Measurements from ENCODE around the gene CSMD2. TPM values are rescaled to one million over a fixed set of nuclear protein-coding genes. Genes with fewer than 3 reads are reported as not detected.

CSMD2 gene
- total RNA-seq, 4 donors from 2014 or later: 8.6 TPM; not detected in 3

DNA sequence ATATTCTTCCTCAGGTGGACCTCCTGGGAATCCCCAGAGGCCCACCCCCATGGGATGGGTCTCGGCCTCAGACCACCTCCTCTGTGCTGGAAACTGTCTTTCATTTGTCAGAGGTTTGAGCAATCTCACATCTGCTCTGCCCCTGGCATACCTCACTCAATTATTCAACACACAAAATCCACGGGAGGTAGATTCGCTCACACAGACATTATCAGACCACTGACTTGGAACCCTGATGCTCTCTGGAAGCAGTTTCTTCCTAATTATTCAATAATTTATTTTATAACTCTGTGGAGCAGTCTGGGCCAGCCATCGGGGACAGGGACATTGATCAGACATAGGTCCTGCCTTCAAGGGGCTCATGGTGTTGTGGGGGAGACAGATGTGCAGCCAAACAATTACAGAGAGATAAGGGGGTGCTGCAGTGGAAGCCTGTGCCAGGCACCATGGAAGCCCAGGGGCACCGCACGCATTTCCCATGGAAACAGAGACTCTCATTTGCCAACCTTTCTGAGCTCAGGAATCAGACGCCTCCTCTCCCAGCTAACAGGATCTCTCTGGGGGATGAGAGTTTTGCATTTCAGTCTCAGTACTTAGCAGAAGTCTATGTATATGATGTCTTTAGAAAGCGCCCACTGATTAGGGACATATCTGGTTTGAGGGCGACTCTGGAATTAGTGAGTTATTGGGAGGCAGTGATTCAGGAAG, 204.7 kb downstream of the CSMD2 start:
- TF ChIP-seq, protein P1, sequence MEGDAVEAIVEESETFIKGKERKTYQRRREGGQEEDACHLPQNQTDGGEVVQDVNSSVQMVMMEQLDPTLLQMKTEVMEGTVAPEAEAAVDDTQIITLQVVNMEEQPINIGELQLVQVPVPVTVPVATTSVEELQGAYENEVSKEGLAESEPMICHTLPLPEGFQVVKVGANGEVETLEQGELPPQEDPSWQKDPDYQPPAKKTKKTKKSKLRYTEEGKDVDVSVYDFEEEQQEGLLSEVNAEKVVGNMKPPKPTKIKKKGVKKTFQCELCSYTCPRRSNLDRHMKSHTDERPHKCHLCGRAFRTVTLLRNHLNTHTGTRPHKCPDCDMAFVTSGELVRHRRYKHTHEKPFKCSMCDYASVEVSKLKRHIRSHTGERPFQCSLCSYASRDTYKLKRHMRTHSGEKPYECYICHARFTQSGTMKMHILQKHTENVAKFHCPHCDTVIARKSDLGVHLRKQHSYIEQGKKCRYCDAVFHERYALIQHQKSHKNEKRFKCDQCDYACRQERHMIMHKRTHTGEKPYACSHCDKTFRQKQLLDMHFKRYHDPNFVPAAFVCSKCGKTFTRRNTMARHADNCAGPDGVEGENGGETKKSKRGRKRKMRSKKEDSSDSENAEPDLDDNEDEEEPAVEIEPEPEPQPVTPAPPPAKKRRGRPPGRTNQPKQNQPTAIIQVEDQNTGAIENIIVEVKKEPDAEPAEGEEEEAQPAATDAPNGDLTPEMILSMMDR (IDR thresholded peaks at IDR 0.05): no peak
- no peak for TF ChIP-seq POLR2A (IDR thresholded peaks at IDR 0.05)
- intact Hi-C loops (cut with DNase I; ENCODE audit: low total_unique reads): no loop called here
- H3K27me3 ChIP-seq: no peaks in the 10 kb centered on the region

DNA sequence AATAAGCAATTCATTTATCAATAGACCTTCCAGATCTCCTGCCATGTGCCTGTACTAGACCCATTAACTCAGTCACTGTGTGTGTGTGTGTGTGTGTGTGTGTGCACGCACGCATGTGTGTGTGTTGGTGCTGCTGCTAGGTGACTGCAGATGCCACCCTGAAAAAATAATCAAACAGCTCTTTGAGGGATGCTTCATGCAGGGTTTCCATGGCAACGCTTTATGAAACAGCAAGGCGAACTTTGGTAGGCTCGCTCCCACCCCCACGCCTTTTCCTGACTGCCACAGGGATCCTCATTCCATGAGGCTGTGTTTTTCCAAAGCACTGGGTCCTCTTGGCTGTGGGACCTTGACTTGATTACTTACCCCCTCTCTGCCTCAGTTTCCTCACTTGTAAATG, 207.2 kb downstream of the CSMD2 start:
- intact Hi-C loops (cut with DNase I; ENCODE audit: low total_unique reads): no loop called here
- no peaks in the 10 kb centered on the region for H3K27me3 ChIP-seq
- no peaks in the 10 kb centered on the region for H3K36me3 ChIP-seq
- no peak overlapping the region for H3K4me3 ChIP-seq
- TF ChIP-seq, protein P1 (IDR thresholded peaks at IDR 0.05): no peak
- TF ChIP-seq POLR2A (IDR thresholded peaks at IDR 0.05): no peak
- H3K9me3 ChIP-seq: no peaks in the 10 kb centered on the region
- no peak for DNase-seq
- no peak overlapping the region for H3K27ac ChIP-seq
- H3K4me1 ChIP-seq: no peaks in the 10 kb centered on the region

More for the DNA sequence above, 204.7 kb downstream of the CSMD2 start:
- H3K4me3 ChIP-seq: no peak overlapping the region
- H3K27ac ChIP-seq: no peak overlapping the region
- no peaks in the 10 kb centered on the region for H3K4me1 ChIP-seq
- no peaks in the 10 kb centered on the region for H3K36me3 ChIP-seq
- no peak for DNase-seq
- no peaks in the 10 kb centered on the region for H3K9me3 ChIP-seq

DNA sequence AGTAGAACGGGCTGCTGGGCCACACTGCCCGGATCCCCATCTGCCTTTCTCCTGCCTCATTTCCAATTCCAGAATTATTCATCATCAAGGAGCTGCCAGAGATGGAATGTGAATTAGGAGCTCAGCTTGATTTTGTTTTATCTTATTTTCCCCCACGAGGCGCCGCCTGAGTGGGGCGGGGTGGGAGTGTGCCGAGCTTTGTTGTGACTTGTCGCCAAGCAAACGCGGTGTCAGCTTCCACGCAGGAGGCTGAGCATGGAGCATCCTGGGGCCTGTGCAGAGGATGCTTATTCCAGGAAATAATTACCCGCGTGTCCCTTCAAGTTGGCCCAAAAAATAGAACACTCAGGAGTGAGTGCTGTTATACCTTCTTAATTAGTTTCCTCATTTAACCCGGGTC, 209.9 kb downstream of the CSMD2 start:
- H3K4me3 ChIP-seq: no peak overlapping the region
- H3K27me3 ChIP-seq: no peaks in the 10 kb centered on the region
- no peak for DNase-seq
- H3K36me3 ChIP-seq: no peaks in the 10 kb centered on the region
- intact Hi-C loops (cut with DNase I; ENCODE audit: low total_unique reads): no loop called here
- H3K27ac ChIP-seq: no peak overlapping the region
- H3K4me1 ChIP-seq: no peaks in the 10 kb centered on the region
- TF ChIP-seq POLR2A (IDR thresholded peaks at IDR 0.05): no peak
- TF ChIP-seq, protein P1 (IDR thresholded peaks at IDR 0.05): no peak
- no peaks in the 10 kb centered on the region for H3K9me3 ChIP-seq

DNA sequence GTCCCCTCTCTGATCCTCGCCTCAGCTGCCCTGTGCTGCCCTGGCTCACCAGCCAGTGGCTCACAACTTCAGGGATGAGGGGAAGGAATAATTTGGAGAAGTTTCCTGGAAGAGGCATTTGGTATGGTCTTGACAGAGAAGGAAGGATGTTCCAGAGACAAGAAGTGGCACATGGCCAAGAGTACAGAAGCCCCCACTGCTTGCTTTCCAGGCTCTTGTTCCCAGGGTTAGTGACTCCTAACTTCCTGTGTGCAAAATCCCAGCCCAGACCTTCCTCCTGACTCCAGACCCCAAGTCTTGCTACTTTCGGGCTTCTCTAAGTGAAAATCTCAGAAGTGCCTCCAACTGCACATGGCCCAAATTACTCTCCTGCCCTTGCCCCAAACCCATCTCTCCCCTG, 215.5 kb downstream of the CSMD2 start:
- H3K4me3 ChIP-seq: no peak overlapping the region
- no peak for TF ChIP-seq POLR2A (IDR thresholded peaks at IDR 0.05)
- TF ChIP-seq, protein P1 (IDR thresholded peaks at IDR 0.05): no peak
- no peak overlapping the region for H3K27ac ChIP-seq
- no peaks in the 10 kb centered on the region for H3K36me3 ChIP-seq
- intact Hi-C loops (cut with DNase I; ENCODE audit: low total_unique reads): no loop called here
- H3K27me3 ChIP-seq: no peaks in the 10 kb centered on the region
- H3K9me3 ChIP-seq: no peaks in the 10 kb centered on the region
- no peaks in the 10 kb centered on the region for H3K4me1 ChIP-seq
- no peak for DNase-seq

DNA sequence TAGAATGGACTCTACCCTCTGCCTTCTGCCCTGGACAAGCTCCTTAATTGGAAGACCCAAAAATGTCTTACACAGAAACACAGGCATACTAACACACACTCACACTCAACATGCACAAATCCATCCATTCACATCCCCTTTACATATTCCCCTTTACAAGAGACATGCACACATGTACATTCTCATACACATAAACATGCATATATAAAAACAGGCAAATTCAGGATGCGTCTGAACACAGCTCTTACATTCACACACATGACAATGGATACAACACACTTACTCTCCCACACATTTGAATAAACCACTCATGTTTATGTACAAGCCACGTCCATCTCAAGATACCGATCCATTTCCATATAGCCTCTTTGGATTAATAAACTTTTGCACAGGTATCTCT, 216.7 kb downstream of the CSMD2 start:
- TF ChIP-seq, protein P1 (IDR thresholded peaks at IDR 0.05): no peak
- H3K27ac ChIP-seq: no peak overlapping the region
- no peak overlapping the region for H3K4me3 ChIP-seq
- DNase-seq: no peak
- no peaks in the 10 kb centered on the region for H3K4me1 ChIP-seq
- H3K9me3 ChIP-seq: no peaks in the 10 kb centered on the region
- H3K36me3 ChIP-seq: no peaks in the 10 kb centered on the region
- H3K27me3 ChIP-seq: no peaks in the 10 kb centered on the region
- intact Hi-C loops (cut with DNase I; ENCODE audit: low total_unique reads): no loop called here
